ENCODE data around the gene EIF4H.
"Not testable (repeated sequence)": the region's sequence is repeated elsewhere in the genome, so short reads cannot be mapped to it uniquely, and the experiment has no call there.

Gene EIF4H

DNA sequence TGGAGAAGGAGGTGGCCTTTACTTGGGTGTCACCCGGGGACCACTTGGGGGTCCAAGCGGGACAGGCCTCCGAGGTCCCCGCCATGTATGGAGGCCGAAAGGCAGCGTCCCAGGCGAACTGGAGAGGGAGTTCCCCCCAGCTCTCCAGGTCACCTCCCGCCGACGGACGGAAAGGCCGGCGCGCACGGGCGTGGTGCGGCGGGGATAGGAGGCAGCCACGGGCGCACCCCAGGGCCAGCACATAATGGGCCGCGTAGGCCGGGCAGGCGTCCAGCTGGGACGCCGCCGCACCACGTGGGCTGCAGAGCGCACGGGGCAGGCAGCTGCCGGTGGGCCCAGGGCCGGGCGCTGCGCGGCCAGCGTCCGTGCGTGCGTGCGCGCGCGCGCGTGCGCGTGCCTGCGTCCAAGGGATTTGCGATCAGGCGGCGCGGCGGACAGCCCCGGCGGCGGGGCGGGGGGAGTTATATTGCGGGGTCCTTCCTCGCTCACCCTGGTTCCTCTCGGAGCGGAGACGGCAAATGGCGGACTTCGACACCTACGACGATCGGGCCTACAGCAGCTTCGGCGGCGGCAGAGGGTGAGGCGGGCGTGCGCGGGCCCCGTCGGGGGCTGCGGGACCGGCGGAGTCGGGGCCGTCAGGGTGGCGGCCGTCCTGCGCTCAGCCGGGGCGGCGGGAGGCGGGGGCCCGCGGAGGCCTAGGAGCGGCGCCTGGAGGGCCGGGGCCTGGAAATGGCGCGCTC lies at the start of gene EIF4H:
EIF4H (plus strand) TSS at position 491 of the 740 bp plus-strand sequence; CDS start at position 519, 28 bp downstream.
- peak; percentile 92 for DNase-seq (ENCODE audit: low spot score)

DNA sequence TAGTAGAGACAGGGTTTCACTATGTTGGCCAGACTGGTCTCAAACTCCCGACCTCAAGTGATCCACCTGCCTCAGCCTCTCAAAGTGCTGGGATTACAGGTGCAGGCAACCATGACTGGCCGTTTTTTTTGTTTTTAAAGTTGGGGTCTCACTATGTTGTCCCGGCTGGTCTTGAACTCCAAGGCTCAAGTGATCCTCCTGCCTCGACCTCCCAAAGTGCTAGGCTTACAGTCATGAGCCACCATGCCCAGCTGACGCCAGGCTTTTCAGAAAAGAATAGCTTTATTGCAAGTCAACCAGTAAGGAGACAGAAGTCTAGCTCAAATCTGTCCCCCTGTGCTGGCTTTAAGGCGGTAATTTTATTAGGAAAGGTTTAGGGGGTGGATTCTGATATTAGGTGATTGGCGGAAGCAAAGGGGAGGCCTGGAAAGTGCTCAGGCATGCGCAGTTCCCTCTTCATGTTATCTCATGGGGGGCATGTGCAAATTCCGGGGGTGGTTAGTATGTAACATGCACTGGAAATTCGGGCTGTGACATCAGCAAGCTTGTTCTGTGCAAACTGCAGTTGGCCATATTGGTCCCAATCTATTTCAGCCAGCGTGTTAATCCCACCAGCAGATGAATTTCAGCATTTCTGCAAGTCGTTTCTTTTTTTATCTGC lies 47.8 kb upstream of the EIF4H start:
- DNase-seq (ENCODE audit: low spot score), result no peak

DNA sequence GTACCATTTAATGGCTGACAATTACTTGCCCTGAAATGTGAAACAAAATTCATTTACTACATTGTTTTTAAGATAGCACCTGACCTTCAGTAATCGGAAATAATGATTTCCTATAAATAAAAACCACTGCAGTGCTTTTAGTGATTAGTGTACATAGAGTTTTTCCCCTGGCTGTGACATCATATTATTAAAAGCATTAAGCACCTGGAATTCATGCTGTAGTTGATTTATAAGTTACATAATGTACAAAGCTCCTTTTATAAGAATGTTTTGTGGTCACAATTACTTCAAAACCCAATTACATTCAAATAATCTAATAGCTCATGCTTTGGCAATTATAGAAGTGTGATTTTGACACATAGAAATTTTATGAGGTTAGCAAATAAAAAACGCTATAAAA lies 44.3 kb upstream of the EIF4H start:
- DNase-seq (ENCODE audit: low spot score), result no peak

DNA sequence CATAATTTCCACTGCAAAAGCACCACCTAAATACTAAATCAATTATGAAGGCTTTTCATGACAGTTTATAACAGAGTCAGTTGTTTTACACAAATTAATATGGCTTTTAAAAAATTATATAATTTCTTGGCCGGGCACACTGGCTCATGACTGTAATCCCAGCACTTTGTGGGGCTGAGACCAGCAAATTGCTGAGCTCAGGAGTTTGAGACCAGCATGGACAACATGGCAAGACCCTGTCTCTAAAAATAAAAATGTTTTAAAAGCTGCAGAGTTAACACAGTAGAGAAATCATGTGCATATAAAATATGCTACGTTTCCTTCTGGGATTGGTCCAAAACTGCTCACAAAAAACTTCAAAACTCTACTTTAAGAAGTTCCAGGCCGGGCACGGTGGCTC lies 43.6 kb upstream of the EIF4H start:
- no peak for DNase-seq (ENCODE audit: low spot score)

DNA sequence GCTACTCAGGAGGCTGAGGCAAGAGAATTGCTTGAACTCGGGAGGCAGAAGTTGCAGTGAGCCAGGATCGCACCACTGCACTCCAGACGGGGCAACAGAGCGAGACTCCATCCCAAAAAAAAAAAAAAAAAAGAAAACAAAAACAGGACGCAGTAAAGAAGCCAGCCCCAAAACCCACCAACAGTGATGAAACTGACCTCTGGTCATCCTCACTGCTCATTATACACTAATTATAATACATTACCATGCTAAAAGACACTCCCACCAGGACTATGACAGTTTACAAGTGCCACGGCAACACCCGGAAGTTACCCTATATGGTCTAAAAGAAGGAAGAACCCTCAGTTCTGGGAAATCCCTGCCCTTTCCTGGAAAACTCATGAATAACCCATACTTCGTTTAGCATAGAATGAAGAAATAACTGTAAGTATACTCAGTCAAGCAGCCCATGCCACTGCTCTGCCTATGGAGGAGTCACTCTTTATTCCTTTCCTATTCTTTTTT lies 40.0 kb upstream of the EIF4H start:
- no peak for DNase-seq (ENCODE audit: low spot score)

DNA sequence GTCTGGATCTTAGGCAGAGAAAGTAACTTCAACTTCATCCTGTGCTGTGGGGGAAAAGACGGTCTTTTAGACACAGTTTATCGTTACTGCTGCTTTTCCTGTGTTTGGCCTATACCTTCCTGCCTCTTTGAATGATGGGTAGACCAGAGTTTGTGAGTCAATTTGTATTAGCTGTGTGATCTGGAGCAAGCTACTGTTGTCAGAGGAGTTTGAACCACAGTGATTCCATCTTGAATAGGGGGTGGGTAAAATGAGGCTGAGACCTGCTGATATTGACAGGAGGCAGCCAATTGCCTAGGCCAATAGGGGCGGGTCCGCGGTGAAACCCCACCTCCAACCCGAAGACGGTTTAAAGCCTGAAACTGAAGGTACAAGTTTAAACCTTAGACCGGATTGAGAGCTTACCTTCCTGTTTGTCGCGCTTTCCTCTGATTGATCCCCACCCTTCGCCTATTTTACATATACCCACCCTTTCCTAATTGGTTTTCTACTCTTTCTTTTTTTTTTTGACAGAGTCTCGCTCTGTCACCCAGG lies 35.8 kb upstream of the EIF4H start:
- DNase-seq (ENCODE audit: low spot score), result no peak

DNA sequence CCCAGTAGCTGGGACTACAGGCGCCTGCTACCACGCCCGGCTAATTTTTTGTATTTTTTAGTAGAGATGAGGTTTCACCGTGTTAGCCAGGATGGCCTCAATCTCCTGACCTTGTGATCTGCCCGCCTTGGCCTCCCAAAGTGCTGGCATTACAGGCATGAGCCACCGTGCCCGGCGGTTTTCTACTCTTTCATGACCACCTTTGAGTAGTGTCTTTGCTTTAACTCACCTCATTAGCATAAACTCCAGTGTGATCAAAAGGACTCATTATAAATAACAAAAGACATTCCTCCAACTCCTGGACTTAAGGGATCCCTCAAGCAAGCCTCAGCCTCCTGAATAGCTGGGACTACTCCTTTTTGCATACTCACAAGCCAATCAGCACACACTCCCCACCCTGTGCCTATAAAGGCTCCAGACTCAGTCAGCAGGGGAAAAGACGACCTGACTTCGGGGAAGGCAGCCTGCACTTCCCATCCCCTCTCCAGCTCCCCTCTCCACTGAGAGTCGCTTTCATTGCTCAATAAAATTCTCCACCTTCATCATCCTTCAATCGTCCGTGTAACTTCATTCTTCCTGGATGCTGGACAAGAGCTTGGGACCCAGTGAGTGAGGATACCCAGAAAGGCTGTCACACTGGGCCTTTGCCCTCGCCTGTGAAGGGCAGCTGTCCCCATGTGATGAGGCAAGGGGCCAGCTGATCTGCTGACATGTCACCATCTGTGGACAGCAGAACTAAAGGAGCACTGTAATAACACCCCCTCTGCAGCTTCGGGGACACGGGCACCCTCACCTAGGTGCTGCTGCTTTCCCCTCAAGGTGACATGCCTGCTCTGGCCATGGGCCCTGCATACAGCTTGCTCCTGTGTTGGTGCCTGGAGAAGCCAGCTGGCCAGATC lies 35.0 kb upstream of the EIF4H start:
- DNase-seq (ENCODE audit: low spot score), result no peak

DNA sequence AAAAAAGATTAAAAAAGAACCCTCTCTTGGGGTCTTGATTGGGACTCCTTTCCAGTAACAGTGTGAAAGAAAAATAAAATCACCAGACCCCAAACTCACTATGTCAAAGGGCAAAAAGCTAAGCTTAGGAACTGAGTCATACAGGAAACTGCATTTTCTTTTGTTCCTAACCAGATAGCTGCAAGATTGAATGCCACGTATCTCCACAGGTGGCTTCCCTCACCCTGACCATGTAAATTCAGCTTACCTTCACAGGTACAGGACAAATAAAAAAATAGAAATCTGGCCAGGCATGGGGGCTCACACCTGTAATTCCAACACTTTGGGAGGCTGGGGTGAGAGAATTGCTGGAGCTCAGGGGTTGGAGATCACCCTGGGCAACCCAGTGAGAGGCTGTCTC lies 32.5 kb upstream of the EIF4H start:
- DNase-seq (ENCODE audit: low spot score), result no peak

DNA sequence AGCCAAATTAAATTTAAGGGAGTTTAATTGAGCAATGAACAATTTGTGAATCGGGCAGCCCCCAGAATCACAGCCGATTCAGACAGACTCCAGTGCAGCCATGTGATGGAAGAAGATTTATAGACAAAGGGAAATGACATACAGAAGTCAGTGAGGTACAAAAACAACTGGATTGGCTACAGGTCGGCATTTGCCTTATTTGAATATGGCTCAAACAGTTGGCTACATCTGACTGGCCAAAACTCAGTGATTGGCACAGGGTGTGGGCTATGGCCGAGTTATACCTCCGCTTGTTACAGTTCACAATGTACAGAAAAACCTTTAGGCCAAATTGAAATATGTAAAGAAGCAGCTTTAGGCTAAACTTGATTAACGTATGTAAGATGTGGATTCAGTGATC lies 30.8 kb upstream of the EIF4H start:
- DNase-seq (ENCODE audit: low spot score), result no peak

DNA sequence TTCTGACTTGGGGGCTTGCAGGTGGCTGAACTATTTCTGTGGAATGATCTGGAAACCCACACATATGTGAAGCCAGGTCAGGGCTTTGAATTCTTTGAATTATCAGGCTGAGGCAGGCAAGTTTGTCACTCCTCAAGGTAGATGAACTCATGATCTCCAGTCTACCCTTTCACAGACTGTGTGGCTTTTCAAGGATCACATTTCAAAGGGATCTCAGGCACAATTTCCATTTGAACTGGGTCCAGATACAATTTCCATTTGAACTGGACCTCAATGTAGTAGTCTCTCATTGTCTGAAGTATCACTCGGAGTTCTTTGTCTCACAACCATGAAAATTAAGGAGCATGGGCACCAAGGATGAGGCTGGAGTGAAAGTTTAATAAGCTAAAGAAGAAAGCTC lies 25.7 kb upstream of the EIF4H start:
- DNase-seq (ENCODE audit: low spot score), result no peak

DNA sequence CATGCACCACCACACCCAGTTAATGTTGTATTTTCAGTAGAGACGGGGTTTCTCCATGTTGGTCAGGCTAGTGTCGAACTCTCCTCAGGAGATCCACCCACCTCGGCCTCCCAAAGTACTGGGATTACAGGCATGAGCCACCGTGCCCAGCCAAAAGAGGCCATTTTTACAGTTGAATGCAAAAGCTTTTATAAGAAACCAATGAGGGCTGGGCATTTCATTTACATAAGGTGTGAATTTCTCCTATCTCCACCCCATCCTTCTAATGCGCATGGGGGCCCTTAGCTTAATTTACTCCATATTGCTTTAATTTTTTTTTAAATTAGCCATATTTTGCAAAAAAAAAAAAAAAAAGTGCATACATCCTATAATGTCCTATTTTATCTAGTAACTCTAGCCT lies 25.1 kb upstream of the EIF4H start:
- DNase-seq (ENCODE audit: low spot score), result no peak

DNA sequence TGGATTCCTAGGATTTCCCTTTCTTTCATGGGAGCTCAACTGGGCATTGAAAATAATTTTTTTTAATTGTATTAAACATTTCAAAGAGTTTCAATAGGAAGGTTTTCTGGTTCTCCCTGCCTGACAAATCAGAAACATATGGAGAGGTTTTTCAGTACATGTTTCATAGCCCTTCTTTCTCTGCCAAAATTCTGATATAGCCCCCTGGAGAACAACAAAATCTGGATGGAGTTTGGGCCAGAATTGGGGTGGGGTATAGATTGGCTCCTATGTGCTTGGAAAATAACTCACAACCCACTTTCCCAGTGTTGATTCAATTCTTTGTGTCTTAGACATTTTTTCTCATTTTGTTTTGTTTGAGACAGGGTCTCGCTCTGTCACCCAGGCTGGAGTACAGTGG lies 24.6 kb upstream of the EIF4H start:
- no peak for DNase-seq (ENCODE audit: low spot score)

DNA sequence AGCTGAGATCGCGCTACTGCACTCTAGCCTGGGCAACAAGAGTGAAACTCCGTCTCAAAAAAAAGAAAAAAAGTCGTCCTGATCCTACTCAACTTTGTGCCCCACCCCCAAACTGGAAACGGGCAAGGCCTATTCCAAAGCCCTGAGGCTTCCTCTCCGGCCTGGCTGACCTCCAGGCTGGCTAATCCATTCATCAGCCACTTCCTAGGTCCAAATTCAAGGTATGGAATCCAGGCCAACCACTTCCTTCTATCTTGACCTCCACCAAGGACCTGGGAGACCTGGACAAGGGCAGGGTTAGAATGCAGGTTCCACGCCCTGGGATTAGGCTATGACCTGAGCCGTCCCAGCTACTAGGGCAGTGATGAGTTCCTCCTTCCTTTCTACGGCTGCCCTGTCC lies 20.4 kb upstream of the EIF4H start:
- DNase-seq (ENCODE audit: low spot score), result no peak

DNA sequence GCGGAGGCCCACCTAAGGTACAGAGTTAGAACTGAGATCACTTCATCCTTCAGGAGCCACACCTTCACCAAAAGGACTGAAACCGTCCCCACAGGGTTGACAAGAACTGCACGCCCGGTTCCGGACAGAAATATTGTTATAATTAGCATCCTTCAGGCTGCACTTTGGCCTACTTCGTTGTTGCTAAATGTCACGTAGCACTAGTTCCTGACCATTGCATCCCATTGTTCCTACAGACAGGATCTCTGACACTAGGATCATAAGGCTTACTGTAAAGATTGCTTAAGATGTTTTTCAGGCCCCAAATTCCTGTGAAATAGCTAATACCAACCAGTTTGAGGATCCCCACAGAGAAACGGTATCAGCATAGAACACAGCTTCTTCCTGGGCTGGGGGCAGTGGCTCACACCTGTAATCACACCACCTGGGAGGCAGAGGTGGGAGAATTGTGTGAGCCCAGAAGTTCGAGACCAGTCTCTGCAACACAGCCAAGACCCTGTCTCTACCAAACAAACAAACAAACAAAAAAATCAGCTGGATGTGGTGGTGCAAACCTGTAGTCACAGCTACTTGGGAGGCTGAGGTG lies 18.3 kb upstream of the EIF4H start:
- DNase-seq (ENCODE audit: low spot score), result no peak

DNA sequence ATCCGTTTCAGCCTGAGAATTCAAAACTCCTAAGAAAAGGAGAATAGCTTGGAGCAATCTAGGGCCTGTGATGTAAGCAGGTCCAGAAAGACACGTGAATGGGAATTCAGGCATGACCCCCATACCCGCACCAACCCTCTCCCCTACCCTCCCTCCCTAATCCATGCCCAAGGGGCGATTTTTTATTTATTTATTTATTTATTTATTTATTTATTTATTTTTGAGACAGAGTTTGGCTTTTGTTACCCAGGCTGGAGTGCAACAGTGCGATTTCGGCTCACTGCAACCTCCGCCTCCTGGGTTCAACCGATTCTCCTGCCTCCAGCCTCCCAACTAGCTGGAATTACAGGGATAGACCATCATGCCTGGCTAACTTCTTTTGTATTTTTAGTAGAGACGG lies 16.6 kb upstream of the EIF4H start:
- no peak for DNase-seq (ENCODE audit: low spot score)

DNA sequence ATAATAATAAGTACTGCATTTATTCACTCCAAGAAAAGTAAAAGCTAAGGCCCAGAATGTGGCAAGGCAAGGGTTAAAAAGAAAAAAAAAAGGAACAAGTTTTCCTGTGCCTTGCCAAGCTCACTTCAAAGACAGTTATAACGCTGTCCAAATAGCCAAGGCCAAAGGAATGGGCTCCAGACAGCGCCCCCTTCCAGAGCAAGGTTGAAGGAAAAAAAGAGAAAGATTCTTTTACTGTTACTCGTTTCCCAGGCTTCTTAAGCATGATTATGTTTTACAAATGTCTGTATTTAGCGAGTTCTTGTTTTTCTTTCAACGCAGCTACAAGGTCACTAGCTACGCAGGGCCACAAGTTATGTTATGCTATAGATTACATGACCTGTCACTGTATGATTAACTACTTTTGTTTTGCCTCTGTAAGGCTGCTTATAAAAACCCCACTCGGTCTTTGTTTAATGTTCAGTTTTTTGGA lies 9.1 kb upstream of the EIF4H start:
- no peak for DNase-seq (ENCODE audit: low spot score)

DNA sequence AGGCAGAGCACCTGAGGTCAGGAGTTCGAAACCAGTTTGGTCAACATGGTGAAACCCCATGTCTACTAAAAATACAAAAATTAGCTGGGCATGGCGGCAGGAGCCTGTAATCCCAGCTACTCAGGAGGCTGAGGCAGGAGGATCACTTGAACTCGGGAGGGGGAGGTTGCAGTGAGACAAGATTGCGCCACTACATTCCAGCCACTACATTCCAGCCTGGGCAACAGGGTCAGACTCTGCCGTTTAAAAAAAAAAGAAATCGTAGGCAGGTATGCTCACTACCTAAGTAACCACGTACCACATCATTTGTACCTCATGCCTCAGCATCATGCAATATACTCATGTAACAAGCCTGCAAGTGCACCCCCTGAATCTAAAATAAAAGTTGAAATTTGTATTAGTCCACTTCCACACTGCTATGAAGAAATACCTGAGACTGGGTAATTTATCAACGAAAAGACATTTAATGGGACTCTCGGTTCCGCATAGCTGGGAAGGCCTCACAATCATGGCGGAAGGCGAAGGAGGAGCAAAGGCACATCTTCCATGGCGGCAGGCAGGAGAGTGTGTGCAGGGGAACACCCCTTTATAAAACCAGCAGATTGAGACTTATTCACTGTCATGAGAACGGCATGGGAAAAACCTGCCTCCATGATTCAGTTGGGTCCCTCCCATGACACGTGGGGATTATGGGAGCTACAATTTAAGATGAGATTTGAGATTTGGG lies 8.1 kb upstream of the EIF4H start:
- DNase-seq (ENCODE audit: low spot score), result no peak

DNA sequence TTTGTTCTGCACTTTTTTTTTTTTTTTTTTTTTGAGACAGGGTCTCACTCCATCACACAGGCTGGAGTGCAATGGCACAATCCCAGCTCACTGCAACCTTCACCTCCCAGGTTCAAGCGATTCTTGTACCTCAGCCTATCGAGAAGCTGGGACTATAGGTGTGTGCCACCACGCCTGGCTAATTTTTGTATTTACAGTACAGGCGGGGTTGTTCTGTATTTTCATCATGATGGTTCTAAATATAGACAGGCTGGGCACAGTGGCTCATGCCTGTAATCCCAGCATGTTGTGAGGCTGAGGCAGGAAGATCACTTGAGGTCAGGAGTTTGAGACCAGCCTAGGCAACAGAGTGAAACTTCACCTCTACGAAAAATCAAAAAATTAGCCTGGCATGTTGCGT lies 6.8 kb upstream of the EIF4H start:
- DNase-seq (ENCODE audit: low spot score), result not testable (repeated sequence)

DNA sequence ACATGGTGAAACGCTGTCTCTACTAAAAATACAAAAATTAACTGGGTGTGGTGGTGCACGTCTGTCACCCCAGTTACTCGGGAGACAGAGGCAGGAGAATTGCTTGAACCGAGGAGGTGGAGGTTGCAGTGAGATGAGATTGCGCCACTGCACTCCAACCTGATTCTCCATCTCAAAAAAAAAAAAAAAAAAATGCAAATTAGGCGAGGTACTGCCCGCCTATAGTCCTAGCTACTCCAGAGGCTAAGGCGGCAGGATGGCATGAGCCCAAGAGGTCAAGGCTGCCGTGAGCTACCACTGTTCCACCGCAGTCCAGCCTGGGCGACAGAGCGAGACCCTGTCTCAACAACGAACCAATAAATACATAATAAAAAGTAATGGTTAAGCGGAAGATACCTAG lies 1.1 kb upstream of the EIF4H start:
- DNase-seq (ENCODE audit: low spot score), result no peak

DNA sequence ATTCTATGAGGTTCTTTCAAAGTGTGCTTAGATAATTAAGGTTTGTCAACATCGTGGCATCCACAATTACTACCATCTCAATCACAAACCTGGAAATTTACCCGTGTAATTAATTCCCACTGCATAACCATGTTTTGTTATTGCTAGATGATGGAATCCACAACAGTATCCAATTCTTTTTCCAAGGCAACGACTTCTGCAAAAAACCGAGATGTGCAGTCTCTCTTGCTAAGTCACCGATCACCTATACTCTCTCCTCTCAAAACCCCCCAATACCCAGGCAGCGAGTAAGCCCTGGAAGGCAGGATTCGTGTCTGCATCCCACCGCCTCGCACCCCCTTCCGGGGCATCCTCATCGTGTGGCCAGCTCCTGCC lies 678 bp upstream of the EIF4H start:
- no peak for DNase-seq (ENCODE audit: low spot score)

DNA sequence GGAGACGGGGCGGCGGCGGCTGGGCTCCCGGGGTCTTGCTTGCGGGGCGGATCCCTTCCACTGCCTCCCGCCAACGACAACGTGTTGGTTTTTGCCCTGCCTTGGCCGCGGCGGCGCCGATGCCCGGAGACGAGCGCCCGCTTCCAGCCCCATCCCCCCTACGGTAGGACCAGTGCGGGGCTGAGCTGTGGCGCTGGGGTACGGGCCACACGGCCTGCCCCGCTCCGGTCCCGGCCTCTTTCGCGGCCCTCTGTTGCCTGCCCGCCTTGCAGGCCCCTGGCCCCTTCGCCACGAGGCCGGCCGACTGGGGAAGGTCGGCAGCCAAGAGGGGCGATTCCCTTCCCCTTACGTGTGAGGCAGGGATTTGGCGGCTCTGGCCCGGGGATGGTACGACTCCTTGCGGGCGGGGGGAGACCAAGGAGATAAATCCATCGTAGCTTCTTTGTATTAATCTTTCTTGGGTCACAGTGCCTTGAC lies 488 bp downstream of the EIF4H start:
- peak; percentile 36 for DNase-seq (ENCODE audit: low spot score)
